Stimulated activated CD4-positive, alpha-beta T cell treated with anti-CD3 and anti-CD28 coated beads, TNF-alpha, amount 100 ng/mL, for 4 hours (primary cell): ENCODE measurements around the gene TAL2.

Experiments
- DNase-seq, 3 experiments: peaks; one replicate each; pipeline ENCODE4 v3.0.0-alpha.2; 2020; ENCODE audit warnings: low read depth in 3 of 3

The TAL2 gene

DNA sequence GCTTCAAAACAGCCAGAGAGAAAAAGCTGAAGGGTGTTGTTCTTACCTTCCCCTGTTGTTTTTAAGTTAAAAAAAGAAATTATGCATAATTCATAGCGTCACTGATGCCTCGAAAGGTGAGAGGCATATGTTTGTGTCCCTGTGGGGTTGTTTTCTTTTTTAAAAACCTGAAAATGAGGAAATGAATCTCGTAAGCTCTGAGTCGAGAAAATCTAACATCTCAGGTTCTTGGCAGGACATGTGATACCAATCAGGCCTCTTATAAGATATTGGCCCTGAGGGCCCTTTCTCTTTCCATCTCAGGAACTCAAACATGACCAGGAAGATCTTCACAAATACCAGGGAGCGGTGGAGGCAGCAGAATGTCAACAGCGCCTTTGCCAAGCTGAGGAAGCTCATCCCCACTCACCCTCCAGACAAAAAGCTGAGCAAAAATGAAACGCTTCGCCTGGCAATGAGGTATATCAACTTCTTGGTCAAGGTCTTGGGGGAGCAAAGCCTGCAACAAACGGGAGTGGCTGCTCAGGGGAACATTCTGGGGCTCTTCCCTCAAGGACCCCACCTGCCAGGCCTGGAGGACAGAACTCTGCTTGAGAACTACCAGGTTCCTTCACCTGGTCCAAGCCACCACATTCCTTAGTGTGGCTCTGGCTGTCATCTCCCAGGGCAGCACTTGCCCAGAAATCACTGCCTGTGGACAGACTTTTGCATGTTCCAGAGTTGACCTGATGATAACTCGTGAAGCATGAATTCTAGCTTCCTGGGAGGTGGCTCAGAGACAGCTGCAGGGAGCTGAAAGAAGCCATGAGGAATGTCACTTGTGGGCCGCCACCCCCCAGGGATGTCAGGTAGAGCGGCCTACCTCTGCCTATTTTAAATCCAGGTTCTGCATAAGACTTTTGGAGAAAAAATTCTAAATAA, at the start of gene TAL2:
Gene TAL2, plus strand, starts transcription at position 274 of the 921 bp plus-strand sequence. Its CDS starts 40 bp downstream, at position 314.
- no peak for DNase-seq

DNA sequence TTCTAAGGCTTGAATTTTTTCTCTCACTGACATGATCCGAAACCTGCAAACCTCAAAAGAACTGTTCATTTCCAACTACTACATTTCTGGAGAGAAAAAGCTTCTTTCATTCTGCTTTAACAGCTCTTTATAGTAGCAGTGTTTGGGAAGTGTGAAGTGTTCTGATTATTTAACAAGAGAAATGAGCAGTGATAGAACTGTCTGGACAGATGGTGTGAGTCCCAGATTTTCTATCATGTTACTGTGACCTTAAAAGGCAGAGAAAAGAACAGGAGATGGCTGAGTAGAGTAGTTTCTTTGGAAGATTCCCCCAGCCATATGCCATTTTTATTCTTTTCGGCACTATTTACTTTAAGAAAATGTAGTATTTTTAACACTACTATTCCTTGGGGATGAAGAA, 41.3 kb upstream of the TAL2 start:
- no peak for DNase-seq

DNA sequence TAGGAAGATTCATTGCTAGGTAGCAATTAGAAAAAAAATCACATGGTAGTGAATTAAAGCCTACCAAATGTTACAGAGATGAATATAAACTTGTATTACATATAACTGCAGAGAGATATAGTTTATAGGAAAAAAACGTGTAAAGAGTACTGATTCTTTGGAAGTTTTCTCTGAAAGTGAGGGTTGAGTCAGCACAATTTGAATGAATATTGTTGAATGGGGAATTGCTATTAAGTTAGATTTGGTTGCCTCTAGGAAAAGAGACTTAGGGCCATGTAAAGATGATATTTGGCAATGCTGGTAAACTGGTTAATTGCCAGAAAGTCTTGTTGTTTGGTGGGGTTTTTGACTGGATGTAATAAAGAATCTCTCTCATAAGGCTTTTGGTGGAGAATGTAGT, 37.2 kb upstream of the TAL2 start:
- no peak for DNase-seq

- DNase-seq, result no peak
Measured at GRCh38 chr9:105632807-105633206, 29.4 kb upstream of the TAL2 start.

DNA sequence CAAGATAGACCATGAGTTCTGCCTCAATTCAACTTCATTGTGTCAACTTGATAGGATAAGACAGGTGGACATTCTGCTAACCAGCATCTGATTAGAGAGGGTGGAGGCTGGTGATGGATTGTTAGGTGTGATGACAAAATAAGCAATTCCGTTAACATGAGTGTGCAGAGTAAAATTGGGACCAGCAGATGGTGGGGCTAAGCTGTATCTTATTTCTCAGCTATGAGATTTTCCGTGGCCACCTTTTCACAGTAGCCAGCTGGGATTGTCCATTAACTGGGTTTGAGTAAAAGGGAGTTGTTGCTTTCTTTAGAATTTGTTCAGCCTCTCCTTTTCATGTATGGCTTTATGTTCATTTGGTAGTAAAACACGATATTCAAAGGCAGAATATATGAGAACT, 28.8 kb upstream of the TAL2 start:
- DNase-seq, result no peak

GRCh38 chr9:105636331-105636730, 25.9 kb upstream of the TAL2 start:
- DNase-seq, result no peak

DNA sequence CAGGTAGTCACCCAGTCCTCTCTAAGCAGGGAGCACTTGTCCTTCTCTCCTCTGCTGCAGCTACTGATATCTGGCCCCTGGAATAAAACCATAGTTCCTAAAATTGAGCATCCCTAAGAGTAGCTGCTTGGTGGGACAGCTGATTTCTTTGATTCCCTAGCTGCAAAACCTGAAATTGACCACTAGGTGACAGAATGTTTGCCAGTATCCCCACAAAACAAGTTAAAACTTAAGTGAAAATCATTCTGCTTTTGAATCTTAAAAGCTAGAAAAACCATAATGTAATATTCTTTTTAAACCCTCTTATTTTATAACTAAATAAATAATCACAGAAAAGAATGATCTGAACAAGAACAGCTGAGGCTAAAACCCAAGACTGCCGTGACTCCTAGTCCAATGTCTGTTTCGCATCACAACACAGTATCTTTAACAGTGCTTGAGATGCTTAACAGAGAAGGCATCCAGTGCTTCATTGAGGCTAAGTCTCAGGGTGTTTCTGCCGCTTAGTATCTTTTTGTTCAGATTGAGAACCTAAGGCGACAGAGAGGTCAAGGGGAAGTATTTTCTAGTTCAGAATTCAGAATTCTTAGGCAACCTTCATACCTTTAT, 24.4 kb upstream of the TAL2 start:
- no peak for DNase-seq

GRCh38 chr9:105639936-105640335, 22.3 kb upstream of the TAL2 start:
- DNase-seq, result no peak

- no peak for DNase-seq
Measured at GRCh38 chr9:105643795-105644194, 18.5 kb upstream of the TAL2 start.

GRCh38 chr9:105646879-105647594, 15.2 kb upstream of the TAL2 start:
- DNase-seq, result no peak

GRCh38 chr9:105647595-105648349, 14.5 kb upstream of the TAL2 start:
- no peak for DNase-seq

DNA sequence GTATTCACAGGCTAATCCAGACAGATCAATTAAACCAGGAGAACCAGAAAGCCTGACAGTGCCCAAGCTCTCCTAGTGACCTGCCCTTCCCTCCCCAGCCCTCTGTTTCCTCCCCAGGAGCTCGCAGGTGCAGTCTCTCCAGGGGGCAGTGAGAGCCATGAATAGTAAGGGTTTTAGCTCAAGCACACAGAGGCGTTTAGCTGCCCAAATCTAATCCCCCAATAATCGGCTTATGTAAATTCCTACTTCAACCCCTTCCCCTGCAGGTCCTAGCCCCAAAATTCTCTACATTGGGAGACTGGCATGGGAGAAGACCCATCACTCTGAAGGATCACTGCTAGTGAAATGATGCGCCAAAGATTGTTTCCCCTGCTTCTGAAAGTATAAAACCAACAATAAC, 10.5 kb upstream of the TAL2 start:
- DNase-seq, result no peak

DNA sequence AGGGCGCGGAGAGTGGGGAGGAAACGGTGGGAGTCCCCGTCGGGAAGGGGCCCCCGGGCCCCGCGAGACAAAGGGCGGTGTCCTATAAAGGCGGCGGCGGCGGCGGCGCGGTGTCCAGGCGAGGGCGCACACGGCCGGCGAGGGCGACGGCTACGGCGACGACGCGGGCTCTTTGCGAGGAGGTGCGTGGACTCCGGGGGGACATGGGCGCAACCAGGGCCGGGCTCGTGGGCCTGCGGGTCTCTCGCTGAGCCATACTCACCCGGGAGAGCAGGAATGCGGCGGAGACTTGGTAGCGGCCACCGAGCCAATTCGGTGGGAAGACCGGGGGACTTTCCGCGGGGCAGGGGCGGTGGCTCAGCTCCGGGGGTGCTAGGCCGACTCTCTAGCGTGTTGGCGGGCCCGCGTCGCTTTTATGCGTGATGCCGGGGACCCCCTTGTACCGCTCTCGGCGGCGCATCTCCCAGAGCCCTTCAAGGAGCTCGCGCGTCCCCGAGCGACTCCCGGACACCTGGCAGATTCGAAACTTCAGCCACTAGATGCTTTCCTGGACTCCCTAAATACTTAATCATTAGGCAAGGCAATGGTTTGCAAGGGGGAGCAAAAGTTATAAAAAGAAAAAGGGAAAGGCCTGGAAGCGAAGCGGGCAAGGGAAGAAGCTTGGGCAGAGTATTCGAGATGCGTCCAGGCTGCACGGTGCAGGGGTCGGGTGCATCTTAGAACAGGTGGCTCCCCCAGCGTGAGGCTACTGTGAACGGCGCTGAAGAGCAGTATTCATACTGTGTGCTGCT, 5.9 kb upstream of the TAL2 start:
- DNase-seq, result no peak

GRCh38 chr9:105658351-105658750, 3.9 kb upstream of the TAL2 start:
- no peak for DNase-seq

- no peak for DNase-seq
Measured at GRCh38 chr9:105661011-105661410, 1.2 kb upstream of the TAL2 start.

GRCh38 chr9:105663914-105664313, 1.7 kb downstream of the TAL2 start:
- no peak for DNase-seq

DNA sequence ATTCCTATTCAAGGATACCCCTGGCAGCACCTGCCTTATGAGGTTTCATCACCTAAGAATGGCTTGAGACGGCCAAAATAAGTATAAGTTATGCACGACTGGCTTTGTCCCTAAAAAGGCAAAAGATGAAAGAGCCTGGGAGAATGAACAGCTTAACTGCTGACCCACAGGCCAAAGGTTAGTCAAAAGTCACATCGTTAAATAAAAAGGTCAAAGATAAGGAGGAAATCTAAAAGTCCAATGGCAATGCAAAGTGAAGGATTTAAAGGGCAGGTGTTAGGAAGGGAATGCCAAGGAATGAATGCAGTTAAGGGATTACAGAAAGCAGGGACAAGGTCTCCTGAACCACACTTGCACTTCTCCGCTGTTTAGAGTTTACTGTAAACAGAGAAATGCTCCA, 5.6 kb downstream of the TAL2 start:
- DNase-seq, result no peak

- DNase-seq, result no peak
Measured at GRCh38 chr9:105670315-105670714, 8.1 kb downstream of the TAL2 start.

DNA sequence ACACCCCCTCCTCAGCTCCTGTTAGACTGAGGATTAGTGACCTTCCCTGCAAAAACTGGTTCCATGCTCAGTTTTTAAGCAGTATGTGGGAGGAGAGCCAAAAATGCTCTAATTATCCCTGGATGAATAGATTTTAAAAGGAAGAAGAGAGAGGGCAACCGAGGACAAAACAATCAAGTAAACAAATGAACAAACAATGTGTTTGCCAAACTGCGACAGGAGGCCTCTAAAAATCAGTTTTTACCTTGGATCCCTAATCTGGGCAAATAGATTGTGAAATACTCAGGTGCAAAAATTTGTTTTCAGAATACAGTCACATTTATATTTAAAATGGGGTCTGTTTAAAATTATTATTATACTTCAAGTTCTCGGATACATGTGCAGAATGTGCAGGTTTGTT, 8.5 kb downstream of the TAL2 start:
- no peak for DNase-seq

GRCh38 chr9:105672711-105673234, 10.5 kb downstream of the TAL2 start:
- DNase-seq, result no peak

DNA sequence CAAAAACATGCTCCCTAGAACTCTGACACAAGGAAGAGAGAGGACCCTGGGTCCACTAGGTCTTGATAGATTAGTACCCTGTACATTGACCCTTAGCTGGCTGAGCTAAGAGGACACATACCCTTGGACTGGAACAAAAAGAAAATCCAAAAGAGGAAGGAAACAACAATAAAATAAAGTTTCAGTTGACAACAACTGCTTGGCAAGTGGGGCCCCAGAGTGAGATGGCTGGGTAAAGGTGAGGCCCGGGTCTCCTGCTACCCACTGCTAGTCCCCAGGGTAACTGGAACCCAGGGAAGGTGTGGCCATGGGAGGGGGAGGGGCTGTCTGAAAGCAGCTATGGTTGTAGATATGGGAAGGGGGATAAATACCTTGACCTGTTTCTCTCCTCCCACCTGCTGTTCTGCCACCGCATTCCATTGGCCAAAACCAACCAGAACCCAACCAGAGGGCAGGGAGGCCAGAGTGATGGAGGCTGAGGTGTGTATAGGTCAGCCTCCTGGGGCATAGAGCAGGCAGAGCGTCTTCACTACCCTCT, 11.7 kb downstream of the TAL2 start:
- DNase-seq, result no peak
